ENCODE data around the gene ARID1B. TPM values are rescaled to one million over a fixed set of nuclear protein-coding genes. Genes with fewer than 3 reads are reported as not detected.

The ARID1B gene
- total RNA-seq, 1 experiment from 2014 or later, result 58.8 TPM

DNA sequence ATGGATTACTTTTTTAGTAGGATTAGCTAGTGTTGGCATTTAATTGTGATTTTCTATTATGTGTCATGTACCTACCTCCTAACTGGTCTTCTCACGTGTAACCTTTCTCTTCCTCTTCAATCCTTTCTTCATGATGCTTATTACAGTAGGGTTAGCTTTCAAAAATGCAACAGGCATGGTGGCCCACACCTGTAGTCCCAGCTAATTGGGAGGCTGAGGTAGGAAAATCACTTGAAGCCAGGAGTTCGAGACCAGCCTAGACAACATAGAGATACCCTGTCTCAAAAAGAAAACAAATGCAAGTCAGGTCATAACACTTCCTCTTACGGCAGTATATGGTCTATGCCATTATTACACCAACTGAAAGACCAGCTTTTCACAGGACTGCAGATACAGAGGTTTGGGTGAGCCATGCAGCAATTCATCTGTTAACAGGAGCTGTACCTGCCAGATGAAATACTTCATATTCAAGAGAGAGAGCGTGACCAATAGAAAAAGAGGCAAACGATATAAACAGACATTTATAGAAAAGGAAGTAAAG, 351.1 kb downstream of the ARID1B start:
- ChIA-PET CTCF (interaction anchor here (1.2 kb wide), 1 partner anchor 67 kb away, joined by 3 read pairs; no protein-coding TSS in a partner anchor), POLR2A (no interaction called here)
- TF ChIP-seq, protein P1, sequence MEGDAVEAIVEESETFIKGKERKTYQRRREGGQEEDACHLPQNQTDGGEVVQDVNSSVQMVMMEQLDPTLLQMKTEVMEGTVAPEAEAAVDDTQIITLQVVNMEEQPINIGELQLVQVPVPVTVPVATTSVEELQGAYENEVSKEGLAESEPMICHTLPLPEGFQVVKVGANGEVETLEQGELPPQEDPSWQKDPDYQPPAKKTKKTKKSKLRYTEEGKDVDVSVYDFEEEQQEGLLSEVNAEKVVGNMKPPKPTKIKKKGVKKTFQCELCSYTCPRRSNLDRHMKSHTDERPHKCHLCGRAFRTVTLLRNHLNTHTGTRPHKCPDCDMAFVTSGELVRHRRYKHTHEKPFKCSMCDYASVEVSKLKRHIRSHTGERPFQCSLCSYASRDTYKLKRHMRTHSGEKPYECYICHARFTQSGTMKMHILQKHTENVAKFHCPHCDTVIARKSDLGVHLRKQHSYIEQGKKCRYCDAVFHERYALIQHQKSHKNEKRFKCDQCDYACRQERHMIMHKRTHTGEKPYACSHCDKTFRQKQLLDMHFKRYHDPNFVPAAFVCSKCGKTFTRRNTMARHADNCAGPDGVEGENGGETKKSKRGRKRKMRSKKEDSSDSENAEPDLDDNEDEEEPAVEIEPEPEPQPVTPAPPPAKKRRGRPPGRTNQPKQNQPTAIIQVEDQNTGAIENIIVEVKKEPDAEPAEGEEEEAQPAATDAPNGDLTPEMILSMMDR (IDR thresholded peaks at IDR 0.05; ENCODE audit: insufficient read depth in 1 of 2, low read depth in 1 of 2, low read length in 1 of 2, severe bottlenecking in 1 of 2, unreplicated experiment in 1 of 2), result no peak
- no peak for DNase-seq
- no TSS peak for BruUV-seq (replicated peaks)
- Mint-ChIP-seq H3K4me1 (ENCODE audit: low read depth, unreplicated experiment) (peaks cover 37% of the 10 kb centered on the region), H3K27ac (ENCODE audit: unreplicated experiment) (no peak overlapping the region), H3K36me3 (ENCODE audit: insufficient read depth, unreplicated experiment) (no peaks in the 10 kb centered on the region), H3K4me3 (ENCODE audit: unreplicated experiment) (no peak overlapping the region), H3K27me3 (ENCODE audit: insufficient read depth, unreplicated experiment) (no peaks in the 10 kb centered on the region), H3K9me3 (ENCODE audit: unreplicated experiment) (no peaks in the 10 kb centered on the region)
- Histone ChIP-seq H3K4me1 (peaks cover 37% of the 10 kb centered on the region), H3K27me3 (replicated peaks; ENCODE audit: control insufficient read depth, insufficient read depth, low read length) (no peaks in the 10 kb centered on the region), H3K36me3 (ENCODE audit: control insufficient read depth, insufficient read depth, low read length) (no peaks in the 10 kb centered on the region), H3K4me3 (ENCODE audit: low read depth, low read length) (no peak overlapping the region), H3K9me3 (no peaks in the 10 kb centered on the region)
- intact Hi-C loops (cut with micrococcal nuclease; ENCODE audit: unreplicated experiment), result loop anchor here (5.0 kb wide), 1 partner anchor 54 kb away; no protein-coding TSS in a partner anchor

DNA sequence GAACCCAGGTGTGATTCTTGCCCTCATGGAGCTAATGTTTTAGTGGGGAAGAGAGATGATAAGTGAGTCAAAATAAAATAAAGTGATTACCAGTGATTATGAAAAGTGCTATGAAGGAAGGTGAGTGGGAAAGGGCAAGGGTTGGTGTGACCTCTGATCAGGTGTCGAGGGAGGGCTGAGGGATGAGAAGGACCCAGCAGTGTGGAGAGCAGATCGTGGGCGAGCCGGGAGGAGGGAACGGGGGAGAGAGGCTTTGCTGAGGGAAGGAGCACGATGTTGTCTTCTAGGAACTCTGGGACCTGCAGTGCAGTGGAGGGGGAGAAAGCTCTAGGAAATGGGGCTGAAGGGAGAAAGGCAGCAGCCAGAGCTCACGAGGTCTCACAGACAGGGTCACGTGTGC, 354.1 kb downstream of the ARID1B start:
- Mint-ChIP-seq H3K4me3 (ENCODE audit: unreplicated experiment) (no peak overlapping the region), H3K36me3 (ENCODE audit: insufficient read depth, unreplicated experiment) (no peaks in the 10 kb centered on the region), H3K9me3 (ENCODE audit: unreplicated experiment) (no peaks in the 10 kb centered on the region), H3K27me3 (ENCODE audit: insufficient read depth, unreplicated experiment) (no peaks in the 10 kb centered on the region), H3K27ac (ENCODE audit: unreplicated experiment) (peak overlapping the region; percentile 45), H3K4me1 (ENCODE audit: low read depth, unreplicated experiment) (peaks cover 20% of the 10 kb centered on the region)
- no peak overlapping the region for H3K4me3 ChIP-seq (ENCODE audit: low read depth, low read length)
- no peaks in the 10 kb centered on the region for H3K27me3 ChIP-seq (replicated peaks; ENCODE audit: control insufficient read depth, insufficient read depth, low read length)
- ChIA-PET POLR2A (no interaction called here), CTCF (no interaction called here)
- peaks cover 23% of the 10 kb centered on the region for H3K4me1 ChIP-seq
- H3K9me3 ChIP-seq, result no peaks in the 10 kb centered on the region
- TF ChIP-seq, protein P1 (IDR thresholded peaks at IDR 0.05; ENCODE audit: insufficient read depth in 1 of 2, low read depth in 1 of 2, low read length in 1 of 2, severe bottlenecking in 1 of 2, unreplicated experiment in 1 of 2), result no peak
- H3K36me3 ChIP-seq (ENCODE audit: control insufficient read depth, insufficient read depth, low read length), result no peaks in the 10 kb centered on the region; the same call in 1 of the 2 replicates
- DNase-seq, result no peak
- intact Hi-C loops (cut with micrococcal nuclease; ENCODE audit: unreplicated experiment), result no loop called here
- no TSS peak for BruUV-seq (replicated peaks)

DNA sequence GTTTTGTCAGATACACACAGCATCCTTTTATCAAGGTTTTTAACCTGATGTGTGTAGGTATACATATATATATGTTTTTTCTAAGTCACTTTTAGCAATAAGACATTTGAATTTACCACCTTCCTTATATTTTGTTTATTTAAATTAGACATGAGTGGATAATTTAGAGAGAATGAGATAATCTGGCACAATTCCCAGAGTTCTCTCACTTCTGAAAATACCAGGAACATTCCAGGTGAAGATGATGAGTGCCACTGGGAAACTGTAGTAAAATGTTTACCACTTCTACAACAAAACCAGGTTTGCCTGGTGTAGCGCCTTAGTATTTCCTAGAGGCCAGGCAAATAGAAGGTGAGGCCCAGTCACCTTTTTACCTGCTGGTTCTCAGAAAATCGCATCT, 356.7 kb downstream of the ARID1B start:
- ChIA-PET CTCF (no interaction called here), POLR2A (no interaction called here)
- intact Hi-C loops (cut with micrococcal nuclease; ENCODE audit: unreplicated experiment), result no loop called here
- Histone ChIP-seq H3K27me3 (replicated peaks; ENCODE audit: control insufficient read depth, insufficient read depth, low read length) (no peaks in the 10 kb centered on the region), H3K9me3 (no peaks in the 10 kb centered on the region), H3K36me3 (ENCODE audit: control insufficient read depth, insufficient read depth, low read length) (no peaks in the 10 kb centered on the region; the same call in 1 of the 2 replicates), H3K4me3 (ENCODE audit: low read depth, low read length) (no peak overlapping the region), H3K4me1 (peaks cover 10% of the 10 kb centered on the region)
- H3K4me3 Mint-ChIP-seq (ENCODE audit: unreplicated experiment), result no peak overlapping the region
- no peaks in the 10 kb centered on the region for H3K36me3 Mint-ChIP-seq (ENCODE audit: insufficient read depth, unreplicated experiment)
- no TSS peak for BruUV-seq (replicated peaks)
- TF ChIP-seq, protein P1 (IDR thresholded peaks at IDR 0.05; ENCODE audit: insufficient read depth in 1 of 2, low read depth in 1 of 2, low read length in 1 of 2, severe bottlenecking in 1 of 2, unreplicated experiment in 1 of 2), result no peak
- no peak overlapping the region for H3K27ac Mint-ChIP-seq (ENCODE audit: unreplicated experiment)
- peaks cover 10% of the 10 kb centered on the region for H3K4me1 Mint-ChIP-seq (ENCODE audit: low read depth, unreplicated experiment)
- no peak for DNase-seq
- H3K9me3 Mint-ChIP-seq (ENCODE audit: unreplicated experiment), result no peaks in the 10 kb centered on the region
- no peaks in the 10 kb centered on the region for H3K27me3 Mint-ChIP-seq (ENCODE audit: insufficient read depth, unreplicated experiment)

All from Caco-2 (cell line).